Urothelium cell line (cell line): ENCODE data around the gene KCNMB1.
"Not testable (repeated sequence)": the region's sequence is repeated elsewhere in the genome, so short reads cannot be mapped to it uniquely, and the experiment has no call there.

Experiments used
- DNase-seq: peaks from one replicate; pipeline ENCODE4 v3.0.0; 2011; ENCODE audit warnings: low spot score, mixed read lengths
- FAIRE-seq: peaks from 2 replicates; lab custom pipeline; 2011; peaks lifted over from hg19 to GRCh38; lab: Jason Lieb, UNC

Gene KCNMB1

DNA sequence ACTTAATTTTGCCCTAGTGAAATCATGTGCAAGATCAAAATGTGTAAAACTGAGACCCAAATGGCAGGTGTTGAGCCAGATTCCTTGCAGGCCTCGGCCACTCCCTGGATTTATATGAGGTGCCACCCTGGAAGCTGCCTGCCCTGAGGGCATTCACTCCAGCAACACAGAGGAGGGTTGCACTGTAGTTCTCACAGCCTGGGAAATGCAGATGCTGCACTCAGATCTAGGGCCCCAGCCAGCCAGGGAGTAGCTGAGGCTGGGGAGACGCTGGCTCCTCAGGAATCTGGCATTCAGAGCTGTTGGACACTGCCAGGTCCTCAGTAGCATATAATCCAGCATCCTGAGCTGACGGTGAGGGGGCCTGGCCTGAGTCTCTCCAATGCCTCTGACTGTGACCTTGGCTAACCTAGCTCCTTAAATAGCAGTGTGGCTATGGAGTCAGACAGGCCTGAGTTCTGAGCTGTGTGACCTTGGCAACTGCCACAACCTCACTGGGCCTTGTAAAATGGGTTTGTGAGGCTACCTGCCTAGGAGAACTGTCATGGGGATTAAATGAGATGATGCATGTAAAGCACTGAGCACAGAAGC, 8.7 kb downstream of the KCNMB1 start:
- FAIRE-seq, result no peak
- DNase-seq, result no peak

- FAIRE-seq, result no peak
- no peak for DNase-seq
Measured at GRCh38 chr5:170378740-170379139, 10.4 kb downstream of the KCNMB1 start.

- DNase-seq, result no peak
- FAIRE-seq, result no peak
Measured at GRCh38 chr5:170377027-170377426, 12.1 kb downstream of the KCNMB1 start.

GRCh38 chr5:170376526-170376925, 12.6 kb downstream of the KCNMB1 start:
- not testable (repeated sequence) for FAIRE-seq, DNase-seq

DNA sequence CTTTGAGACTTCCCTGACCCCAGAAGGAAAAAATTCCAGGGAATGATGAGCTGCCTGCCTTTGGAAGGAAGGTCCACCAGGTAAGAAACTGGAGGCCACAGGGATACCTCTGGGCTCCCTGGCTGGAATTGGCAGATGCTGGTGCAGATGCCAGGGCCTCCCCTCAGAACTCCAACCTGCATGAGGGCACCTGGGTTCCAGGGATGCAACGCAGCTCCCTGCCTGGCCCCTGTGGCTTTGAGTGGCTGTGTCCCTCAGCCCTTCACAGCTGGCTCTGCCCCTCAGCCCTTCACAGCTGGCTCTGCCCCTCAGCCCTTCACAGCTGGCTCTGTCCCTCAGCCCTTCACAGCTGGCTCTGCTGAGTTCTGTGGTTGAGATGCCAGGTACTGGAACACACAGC, 13.9 kb downstream of the KCNMB1 start:
- FAIRE-seq, result no peak
- no peak for DNase-seq

- DNase-seq, result no peak
- no peak for FAIRE-seq
Measured at GRCh38 chr5:170372971-170373370, 16.2 kb downstream of the KCNMB1 start.

GRCh38 chr5:170368586-170368985, 20.6 kb downstream of the KCNMB1 start:
- no peak for DNase-seq
- no peak for FAIRE-seq

DNA sequence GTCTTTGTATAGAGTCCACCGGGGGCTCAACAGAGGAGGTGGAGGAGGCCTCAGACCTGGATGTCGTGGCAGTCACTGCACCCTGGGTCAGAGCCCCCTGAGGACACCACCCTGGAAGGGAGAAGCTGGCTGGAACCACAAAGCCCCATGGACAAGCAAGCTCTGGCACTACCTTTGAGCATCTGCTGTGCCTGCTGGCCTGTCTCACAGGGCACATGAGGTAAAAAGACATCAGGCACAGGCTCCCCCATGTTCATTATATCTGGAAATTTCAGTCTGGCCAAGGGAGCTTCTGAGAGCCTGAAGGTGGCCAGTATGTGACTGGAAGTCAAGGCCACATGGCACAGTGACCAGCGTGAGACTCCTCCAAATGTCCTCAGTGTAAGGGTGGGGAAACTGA, 22.9 kb downstream of the KCNMB1 start:
- FAIRE-seq (no peak), DNase-seq (no peak)

- FAIRE-seq, result no peak
- DNase-seq, result no peak
Measured at GRCh38 chr5:170365831-170366230, 23.3 kb downstream of the KCNMB1 start.

DNA sequence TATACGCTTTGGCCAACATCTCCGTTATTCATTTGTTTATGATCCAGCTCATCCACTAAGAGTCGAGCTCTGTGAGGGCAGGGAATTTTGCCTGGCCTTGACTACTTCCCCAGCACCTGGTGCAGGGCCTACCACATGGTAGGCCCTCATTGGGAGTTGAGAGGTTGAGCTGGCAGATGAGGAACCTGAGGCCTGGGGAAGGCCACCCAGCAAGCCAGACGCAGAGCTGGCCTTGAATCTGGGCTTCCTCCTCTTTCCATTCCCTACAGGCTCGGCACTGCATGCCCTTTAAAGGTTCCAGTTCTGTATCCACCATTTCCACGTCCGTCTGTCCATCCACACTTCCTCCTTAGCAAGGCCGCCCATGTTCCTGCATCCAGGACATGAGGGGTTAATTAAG, 24.2 kb downstream of the KCNMB1 start:
- FAIRE-seq, result no peak
- DNase-seq, result no peak

DNA sequence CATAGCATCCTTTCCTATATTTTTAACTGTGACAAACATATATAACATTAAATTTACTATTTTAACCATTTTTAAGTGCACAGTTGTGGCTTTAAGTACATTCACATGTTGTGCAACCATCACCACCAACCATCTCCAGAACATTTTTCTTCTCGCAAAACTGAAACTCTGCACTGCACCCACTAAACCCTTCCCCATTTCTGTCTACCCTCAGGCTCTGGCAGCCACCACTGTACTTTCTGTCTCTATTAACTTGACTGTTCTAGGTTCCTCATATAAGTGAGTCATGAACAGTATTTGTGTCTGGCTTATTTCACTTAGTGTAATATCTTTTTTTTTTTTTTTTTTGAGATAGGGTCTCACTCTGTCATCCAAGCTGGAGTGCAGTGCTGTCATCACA, 25.5 kb downstream of the KCNMB1 start:
- FAIRE-seq, result no peak
- no peak for DNase-seq

DNA sequence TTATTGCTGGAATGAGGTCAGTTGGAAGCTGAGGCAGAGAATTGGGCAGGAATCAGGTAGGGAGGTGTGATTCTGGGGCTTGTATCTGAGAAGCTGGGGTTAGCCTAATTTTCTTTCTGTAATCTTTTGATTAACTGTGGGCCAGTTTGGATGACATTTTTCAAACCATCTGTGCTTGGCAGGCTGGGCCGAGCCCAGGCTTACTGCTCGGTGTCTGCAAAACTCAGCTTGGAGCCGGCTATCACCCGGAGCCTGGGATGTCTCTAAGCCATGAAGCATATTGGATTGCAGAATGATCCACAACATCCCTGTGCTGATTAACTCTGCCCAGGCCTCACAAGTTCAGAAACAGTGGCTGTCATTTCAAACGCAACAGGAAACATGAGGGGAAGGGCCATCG, 26.5 kb downstream of the KCNMB1 start:
- DNase-seq (no peak), FAIRE-seq (no peak)

DNA sequence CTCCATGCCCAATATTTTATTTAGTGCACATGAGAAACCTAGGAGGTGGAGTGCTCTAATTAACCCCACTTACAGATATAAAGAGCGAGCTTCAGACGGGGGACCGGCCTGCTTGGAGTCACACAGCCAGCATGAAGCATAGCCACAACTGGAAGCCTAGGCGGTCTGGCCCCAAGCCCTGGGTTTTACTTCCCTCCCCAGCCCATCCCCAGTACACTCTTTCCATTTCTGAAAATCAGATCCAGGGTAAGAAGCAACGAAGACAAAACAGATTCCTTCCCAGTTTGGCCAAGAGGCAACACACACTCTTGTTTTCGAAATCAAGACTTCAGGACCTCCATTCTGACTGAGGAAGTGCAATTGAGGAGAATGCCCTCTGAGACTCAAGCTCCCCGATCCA, 27.1 kb downstream of the KCNMB1 start:
- no peak for FAIRE-seq

DNA sequence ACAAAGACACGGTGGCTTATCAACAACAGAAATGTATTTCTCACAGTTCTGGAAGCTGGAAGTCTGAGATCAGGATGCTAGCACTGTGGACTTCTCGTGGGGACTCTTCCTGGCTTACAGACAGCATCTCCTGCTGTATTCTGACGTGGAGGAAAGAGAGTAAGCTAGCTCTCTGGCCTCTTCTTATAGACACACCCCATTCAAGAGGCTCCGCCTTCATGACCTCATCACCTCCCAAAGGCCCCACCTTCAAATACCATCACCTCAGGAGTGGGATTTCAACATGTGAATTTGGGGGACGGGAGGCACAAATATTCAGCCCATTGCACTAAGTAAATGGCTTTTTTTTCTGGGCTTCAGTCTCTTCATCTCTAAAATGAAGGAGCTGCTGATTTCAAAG, 27.6 kb downstream of the KCNMB1 start:
- no peak for FAIRE-seq
- DNase-seq, result no peak

More for the DNA sequence above, 27.1 kb downstream of the KCNMB1 start:
- DNase-seq, result no peak

DNA sequence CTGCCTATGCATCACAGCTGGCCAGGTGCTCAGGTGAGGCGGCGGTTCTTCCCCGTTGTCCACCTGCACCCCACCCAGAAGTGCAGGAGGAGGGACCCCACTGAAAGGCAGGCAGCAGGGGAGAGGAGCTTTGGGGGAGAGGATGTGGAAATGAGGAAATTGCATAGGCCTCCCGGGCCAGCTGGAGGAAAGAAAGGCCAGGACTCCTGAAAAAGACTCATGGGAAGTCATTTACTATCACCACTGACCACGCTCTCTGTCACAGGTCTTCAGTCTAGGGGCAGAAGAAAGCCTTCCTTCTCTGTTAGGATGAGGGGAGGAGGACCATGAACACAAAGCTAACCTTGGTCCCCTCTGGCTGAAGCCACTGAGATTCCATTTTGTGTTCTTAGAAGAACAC, 28.1 kb downstream of the KCNMB1 start:
- DNase-seq (no peak), FAIRE-seq (no peak)

DNA sequence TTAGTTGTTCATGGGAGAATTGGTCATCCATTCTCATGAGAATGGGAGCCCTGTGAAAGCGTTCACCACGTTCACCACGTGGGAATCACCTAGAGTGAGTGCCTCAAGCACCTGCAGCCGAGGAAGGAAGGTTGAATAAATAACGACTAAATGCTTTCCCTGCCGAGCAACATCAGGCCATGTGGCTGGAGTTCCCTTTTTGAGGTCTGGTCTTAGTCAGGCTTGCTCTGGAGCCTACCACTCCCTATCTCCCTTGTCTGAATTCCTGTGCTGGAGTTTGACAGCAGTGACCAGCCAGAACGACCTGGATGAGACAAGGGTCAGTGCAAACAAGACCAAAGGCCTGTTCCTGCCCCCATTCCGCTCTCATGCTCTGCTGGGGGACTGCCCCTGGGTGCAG, 28.5 kb downstream of the KCNMB1 start:
- FAIRE-seq, result no peak

DNA sequence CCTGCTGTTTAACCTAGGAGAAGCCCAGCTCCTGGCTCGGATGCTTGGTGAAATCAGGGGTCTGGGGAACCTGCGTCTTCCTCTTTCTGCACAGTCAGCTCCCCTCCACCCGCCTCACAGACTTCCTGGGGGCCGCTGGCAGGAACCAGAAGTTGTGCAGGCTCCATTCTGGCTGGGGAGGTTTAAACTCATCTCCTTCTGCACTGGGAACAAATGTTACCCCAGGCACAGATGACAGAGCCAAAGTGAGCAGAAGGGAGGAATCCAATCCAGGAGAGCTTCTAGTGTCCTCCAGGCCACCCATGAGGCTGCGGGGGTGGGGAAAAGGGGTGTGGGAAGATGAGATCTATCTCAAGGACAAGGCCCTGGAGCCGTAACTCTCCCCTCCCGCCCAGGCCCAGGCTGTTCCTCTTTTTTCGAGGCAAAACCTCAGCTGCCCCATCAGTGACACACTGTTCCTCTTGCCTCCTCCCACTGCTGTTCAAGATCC, 31.2 kb downstream of the KCNMB1 start:
- no peak for FAIRE-seq

More for the DNA sequence above, 28.5 kb downstream of the KCNMB1 start:
- DNase-seq, result no peak

GRCh38 chr5:170355601-170356098, 33.5 kb downstream of the KCNMB1 start:
- DNase-seq (no peak), FAIRE-seq (no peak)

More for the DNA sequence above, 31.2 kb downstream of the KCNMB1 start:
- DNase-seq, result no peak

DNA sequence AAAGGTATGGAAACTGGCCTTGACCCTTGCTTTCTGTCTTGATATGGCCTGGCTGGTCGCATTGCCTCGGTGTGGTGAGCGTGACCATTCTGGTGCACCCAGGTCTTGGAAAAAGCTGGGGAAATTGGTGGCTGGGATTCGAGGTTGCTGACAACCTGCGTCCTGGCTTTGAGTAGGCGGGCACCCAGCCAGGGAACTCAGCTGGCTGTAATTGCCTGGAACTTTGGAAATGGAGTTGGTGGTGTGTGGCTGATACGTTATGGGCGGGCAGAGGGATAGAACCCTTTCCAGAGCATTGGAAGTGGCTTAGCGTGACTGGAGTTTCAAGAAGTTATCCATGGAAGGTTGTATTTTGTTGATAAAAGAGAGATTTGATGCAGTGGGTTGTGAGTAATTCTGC, 35.2 kb downstream of the KCNMB1 start:
- FAIRE-seq (no peak), DNase-seq (no peak)

- no peak for FAIRE-seq
Measured at GRCh38 chr5:170353011-170353761, 36.0 kb downstream of the KCNMB1 start.

GRCh38 chr5:170348137-170348633, 41.0 kb downstream of the KCNMB1 start:
- DNase-seq, result no peak
- no peak for FAIRE-seq

More at GRCh38 chr5:170353011-170353761, 36.0 kb downstream of the KCNMB1 start:
- no peak for DNase-seq

- FAIRE-seq (no peak), DNase-seq (no peak)
Measured at GRCh38 chr5:170347022-170347567, 42.1 kb downstream of the KCNMB1 start.
